ENCODE results near the gene MED25. TPM values are rescaled to one million over a fixed set of nuclear protein-coding genes. Genes with fewer than 3 reads are reported as not detected.
A peak's percentile ranks its signal among the peaks of the same experiment; 100 is the strongest.

MED25 gene
- total and polyA plus RNA-seq, 9 of the 15 experiments (the other 6 are each of a cell fraction or from before 2014, with no cell fraction given): 4.1 to 93.9 (median 19.3) TPM

- TF ChIP-seq HOMEZ (CRISPR knock-in tag; IDR thresholded peaks at IDR 0.05) (no peak), ZNF282 (CRISPR knock-in tag; IDR thresholded peaks at IDR 0.05) (no peak), ZNF165 (CRISPR knock-in tag; IDR thresholded peaks at IDR 0.05; ENCODE audit: borderline replicate concordance) (no peak), RCOR1 (IDR thresholded peaks at IDR 0.05; ENCODE audit: borderline replicate concordance in 1 of 2, low read depth in 2 of 2, low read length in 2 of 2) (peak in 1 of 2 experiments; percentile 3; a peak in 1 of 4 replicates)
- TF ChIP-seq, protein P1, sequence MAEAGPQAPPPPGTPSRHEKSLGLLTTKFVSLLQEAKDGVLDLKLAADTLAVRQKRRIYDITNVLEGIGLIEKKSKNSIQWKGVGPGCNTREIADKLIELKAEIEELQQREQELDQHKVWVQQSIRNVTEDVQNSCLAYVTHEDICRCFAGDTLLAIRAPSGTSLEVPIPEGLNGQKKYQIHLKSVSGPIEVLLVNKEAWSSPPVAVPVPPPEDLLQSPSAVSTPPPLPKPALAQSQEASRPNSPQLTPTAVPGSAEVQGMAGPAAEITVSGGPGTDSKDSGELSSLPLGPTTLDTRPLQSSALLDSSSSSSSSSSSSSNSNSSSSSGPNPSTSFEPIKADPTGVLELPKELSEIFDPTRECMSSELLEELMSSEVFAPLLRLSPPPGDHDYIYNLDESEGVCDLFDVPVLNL (CRISPR knock-in tag; IDR thresholded peaks at IDR 0.05; ENCODE audit: low read depth): no peak
Observed at GRCh38 chr19:49877020-49877878, 59.2 kb downstream of the MED25 start, which contains the start of the genes AKT1S1 and TBC1D17 (continued).

All from K562 (cell line).